DMS79 treated with DMSO at 0.1 percent for 48 hours (cell line): ENCODE measurements around the gene PRR30.
"Not testable (repeated sequence)": the region's sequence is repeated elsewhere in the genome, so short reads cannot be mapped to it uniquely, and the experiment has no call there.

Experiments used
- DNase-seq: peaks from one replicate; lab custom pipeline; 2025; lab: John Stamatoyannopoulos, UW

The PRR30 gene

GRCh38 chr2:27139310-27139709 is at the start of gene PRR30:
TSS of gene PRR30 (minus strand) at chr2:27139410. CDS start at chr2:27138329, 1,081 bp downstream.
- DNase-seq = no peak

GRCh38 chr2:27186613-27187345 is 47.6 kb upstream of the PRR30 start:
- no peak for DNase-seq

- DNase-seq = no peak
Measured at GRCh38 chr2:27185331-27186026, 46.3 kb upstream of the PRR30 start.

GRCh38 chr2:27184115-27184514 is 44.9 kb upstream of the PRR30 start:
- no peak for DNase-seq

DNA sequence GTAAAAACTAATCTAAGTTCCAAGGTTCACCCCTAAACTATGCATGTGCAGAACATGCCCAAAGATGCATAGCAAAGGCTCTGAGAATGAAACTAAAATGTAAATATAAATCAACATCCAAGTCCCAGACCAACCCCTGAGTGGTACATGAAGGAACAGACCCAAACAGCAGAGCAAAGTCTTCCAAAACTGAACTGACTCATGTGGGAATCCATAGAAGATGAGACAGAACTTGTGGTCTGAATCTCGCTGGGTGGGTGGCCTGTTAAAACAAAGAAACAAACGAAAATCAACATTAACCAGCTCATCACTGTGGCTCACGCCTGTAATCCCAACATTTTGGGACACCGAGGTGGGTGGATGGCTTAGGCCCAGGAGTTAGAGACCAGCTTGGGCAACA is 43.1 kb upstream of the PRR30 start:
- no peak for DNase-seq

GRCh38 chr2:27179344-27180000 is 40.3 kb upstream of the PRR30 start:
- no peak for DNase-seq

DNA sequence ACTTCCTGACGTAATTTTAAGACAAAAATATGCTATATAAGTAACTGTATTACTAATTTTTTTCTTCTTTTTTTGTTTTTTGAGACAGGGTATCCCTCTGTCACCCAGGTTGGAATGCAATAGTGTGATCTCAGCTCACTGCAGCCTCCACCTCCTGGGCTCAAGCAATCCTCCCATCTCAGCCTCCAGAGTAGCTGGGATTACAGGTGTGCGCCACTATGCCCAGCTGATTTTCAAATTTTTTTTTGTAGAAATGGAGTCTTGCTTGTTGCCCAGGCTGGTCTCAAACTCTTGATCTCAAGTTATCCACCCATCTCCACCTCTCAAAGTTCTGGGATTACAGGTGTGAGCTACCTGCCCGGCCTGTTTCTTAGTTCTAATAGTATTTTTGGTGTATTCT is 39.3 kb upstream of the PRR30 start:
- DNase-seq = no peak

DNA sequence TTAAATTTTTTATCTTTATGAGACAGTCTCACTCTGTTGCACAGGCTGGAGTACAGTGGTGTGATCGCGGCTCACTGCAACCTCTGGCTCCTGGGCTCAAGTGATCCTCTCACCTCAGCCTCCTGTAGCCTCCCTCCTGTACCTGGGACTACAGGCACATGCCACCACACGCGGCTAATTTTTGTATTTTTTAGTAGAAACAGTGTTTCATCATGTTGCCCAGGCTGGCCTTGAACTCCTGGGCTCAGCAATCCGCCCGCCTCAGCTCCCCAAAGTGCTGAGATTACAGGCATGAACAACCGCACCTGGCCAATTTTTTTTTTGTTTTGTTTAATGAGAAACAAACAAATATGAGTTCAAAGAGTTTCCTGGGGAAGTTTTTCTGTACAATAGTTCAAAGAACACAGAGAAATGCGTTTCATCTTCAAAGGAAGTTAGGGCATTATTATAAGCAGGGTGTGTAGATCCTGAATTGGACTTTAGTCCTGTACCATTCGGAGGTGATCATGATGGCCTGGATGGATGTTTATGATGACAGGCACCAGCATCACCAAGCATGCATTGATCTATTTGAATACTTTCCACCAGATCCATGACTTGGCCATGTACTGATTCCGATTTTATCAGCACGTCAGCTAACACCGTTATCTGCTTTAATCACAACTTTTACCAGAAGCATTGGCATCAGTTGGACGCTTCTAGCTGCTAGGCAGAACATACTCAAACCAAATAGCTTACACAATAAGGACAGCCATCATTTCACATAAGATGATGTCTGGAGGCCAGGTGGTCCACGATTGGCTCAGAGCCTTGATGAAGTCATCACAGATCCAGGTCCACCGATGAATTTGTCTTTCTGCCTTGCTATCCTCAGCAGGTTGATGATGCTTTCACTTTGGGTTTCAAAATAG is 38.5 kb upstream of the PRR30 start:
- no peak for DNase-seq

- not testable (repeated sequence) for DNase-seq
Measured at GRCh38 chr2:27175781-27176180, 36.6 kb upstream of the PRR30 start.

DNA sequence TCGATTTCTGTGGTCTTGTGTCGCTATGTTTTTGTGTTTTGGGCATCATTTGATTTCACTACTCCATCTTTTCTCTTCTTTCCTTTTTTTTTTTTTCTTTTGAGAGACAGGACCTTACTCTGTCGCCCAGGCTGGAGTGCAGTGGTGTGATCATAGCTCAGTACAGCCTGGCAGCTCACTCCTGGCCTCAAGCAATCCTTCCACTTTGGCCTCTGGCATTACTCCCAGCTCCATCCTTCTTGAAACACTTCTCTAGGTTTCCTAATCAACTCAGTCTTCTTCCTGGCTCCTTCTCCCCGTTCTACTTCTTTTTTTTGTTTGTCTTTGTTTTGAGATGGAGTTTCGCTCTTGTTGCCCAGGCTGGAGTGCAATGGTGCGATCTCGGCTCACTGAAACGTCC is 36.1 kb upstream of the PRR30 start:
- no peak for DNase-seq

GRCh38 chr2:27174638-27175037 is 35.4 kb upstream of the PRR30 start:
- no peak for DNase-seq

DNA sequence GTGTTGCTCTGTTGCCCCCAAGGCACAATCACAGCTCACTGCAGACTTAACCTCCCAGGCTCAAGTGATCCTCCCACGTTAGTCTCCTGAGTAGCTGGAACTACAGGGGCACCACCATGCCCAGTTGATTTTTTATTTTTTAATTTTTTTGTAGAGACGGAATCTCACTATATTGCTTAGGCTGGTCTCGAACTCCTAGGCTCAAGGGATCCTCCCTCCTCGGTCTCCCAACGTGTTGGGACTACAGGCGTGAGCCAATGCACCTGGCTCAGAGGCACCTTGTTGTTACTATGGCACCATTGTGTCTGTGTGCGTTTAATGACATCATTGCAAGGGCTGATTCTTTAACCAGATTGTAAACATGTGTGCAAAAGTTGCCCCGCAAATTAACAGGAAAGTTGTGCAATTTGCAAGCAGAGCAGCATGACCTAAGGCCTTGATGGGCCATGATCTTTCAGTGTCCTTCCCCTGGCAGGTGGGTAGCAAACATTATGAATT is 32.2 kb upstream of the PRR30 start:
- no peak for DNase-seq

- DNase-seq = no peak
Measured at GRCh38 chr2:27170581-27171337, 31.5 kb upstream of the PRR30 start.

- no peak for DNase-seq
Measured at GRCh38 chr2:27164960-27165763, 26.0 kb upstream of the PRR30 start.

- DNase-seq = no peak
Measured at GRCh38 chr2:27162151-27163121, 23.2 kb upstream of the PRR30 start.

GRCh38 chr2:27160191-27160590 is 21.0 kb upstream of the PRR30 start:
- DNase-seq = no peak

DNA sequence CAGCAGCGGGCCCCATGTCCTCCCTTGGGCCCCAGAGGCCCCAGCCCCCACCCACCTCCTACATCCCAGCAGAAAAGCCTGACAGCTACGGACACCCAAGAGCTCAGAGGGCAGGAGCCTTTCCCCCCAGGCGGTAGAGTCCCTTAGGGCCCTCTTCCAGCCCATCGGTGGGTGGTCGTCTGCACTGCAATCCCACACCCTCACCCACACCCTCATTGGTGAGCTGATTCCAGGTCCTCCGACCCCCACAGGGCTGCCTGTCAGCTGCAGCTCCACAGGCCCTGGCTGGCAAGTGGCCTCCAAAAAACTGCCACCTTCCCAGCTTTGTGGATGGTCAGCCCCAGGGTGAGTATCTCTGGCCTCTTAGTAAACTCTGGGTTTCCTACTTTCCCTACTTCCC is 20.1 kb upstream of the PRR30 start:
- DNase-seq = no peak

DNA sequence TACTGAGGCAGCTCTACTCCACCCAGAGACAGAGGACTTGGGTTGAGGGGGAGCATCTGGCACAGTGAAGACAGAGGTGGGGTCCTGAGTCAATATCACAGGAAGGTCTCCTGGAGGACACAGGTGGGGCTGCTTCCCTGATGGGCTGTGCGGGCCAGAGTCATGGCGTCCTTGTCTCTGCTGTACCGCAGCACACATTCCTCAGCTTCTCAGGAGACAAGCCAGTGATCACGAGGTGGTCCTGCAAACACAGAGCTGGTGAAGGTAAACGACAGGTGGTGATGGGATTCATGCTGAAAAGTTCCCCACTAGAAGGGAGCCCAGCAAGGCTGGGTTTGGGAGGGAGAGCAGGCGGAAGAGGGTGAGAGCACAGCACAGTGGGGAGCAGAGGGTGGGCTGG is 19.3 kb upstream of the PRR30 start:
- no peak for DNase-seq

DNA sequence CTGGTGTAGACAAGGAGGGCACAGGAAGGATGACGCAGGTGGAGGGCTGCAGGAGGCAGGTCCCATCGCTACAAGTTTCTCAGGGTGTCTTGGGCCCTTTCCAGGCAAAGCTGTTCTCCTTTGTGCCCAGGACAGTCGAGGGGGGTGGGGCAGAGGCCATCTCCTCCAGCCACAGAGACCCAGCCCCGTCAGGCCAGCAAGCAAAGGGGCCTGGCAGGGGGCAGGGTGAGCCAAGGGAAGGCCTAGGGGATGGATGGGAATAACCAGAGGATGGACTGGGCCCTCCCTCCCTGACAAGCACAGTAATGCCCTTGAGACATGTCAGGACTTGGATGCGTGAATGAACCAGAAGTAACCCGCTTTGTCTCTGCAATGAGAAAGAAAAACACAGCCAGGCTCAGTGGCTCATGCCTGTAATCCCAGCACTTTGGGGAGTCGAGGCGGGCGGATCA is 15.9 kb upstream of the PRR30 start:
- DNase-seq = no peak
